Mesendoderm (in vitro differentiated cells): ENCODE results near the gene C2orf68.
A peak's percentile ranks its signal among the peaks of the same experiment; 100 is the strongest.
"Not testable (repeated sequence)": the region's sequence is repeated elsewhere in the genome, so short reads cannot be mapped to it uniquely, and the experiment has no call there.

ENCODE experiments used
- DNase-seq: peaks from one replicate; pipeline ENCODE4 v3.0.0; 2013
- H2AK5ac ChIP-seq: 2 replicates; pipeline ENCODE4 v1.6.1; 2013; ENCODE audit warnings: low read length, inconsistent platforms
- H2BK120ac ChIP-seq: 2 replicates; pipeline ENCODE4 v1.6.1; 2013; ENCODE audit warnings: low read depth, mild to moderate bottlenecking, low read length, moderate library complexity, mixed read lengths
- H2BK15ac ChIP-seq: replicated peaks from 2 replicates; pipeline ENCODE4 v1.6.1; 2013; ENCODE audit warnings: low read depth, mild to moderate bottlenecking, moderate library complexity
- H2BK5ac ChIP-seq: 2 replicates; pipeline ENCODE4 v1.6.1; 2013; ENCODE audit warnings: low read length, inconsistent platforms
- H3K18ac ChIP-seq: 2 replicates; pipeline ENCODE4 v1.6.1; 2013; ENCODE audit warnings: mild to moderate bottlenecking, low read length, mixed read lengths
- H3K23ac ChIP-seq: one replicate; pipeline ENCODE4 v1.6.1; 2013; ENCODE audit warnings: low read length
- H3K27ac ChIP-seq: 2 replicates; pipeline ENCODE4 v1.5.1; 2013; ENCODE audit warnings: low read depth, mild to moderate bottlenecking, inconsistent platforms, low read length, moderate library complexity
- H3K27me3 ChIP-seq: 2 replicates; pipeline ENCODE4 v1.6.1; 2013; ENCODE audit warnings: low read length, control low read depth, mild to moderate bottlenecking, inconsistent platforms; ENCODE audit not compliant: insufficient read depth, poor library complexity
- H3K36me3 ChIP-seq: 2 replicates; pipeline ENCODE4 v1.6.1; 2013; ENCODE audit warnings: low read length, inconsistent platforms; ENCODE audit not compliant: control insufficient read depth, insufficient read depth
- H3K4ac ChIP-seq: one replicate; pipeline ENCODE4 v1.6.1; 2013; ENCODE audit warnings: low read depth, mild to moderate bottlenecking, low read length, moderate library complexity
- H3K4me1 ChIP-seq: 2 replicates; pipeline ENCODE4 v1.6.1; 2013; ENCODE audit warnings: low read depth, low read length, inconsistent platforms; ENCODE audit not compliant: control insufficient read depth
- H3K4me2 ChIP-seq: 2 replicates; pipeline ENCODE4 v1.6.1; 2013; ENCODE audit warnings: low read length
- H3K4me3 ChIP-seq: 2 replicates; pipeline ENCODE4 v1.5.1; 2013; ENCODE audit warnings: mild to moderate bottlenecking, low read length
- H3K56ac ChIP-seq: one replicate; pipeline ENCODE4 v1.6.1; 2013; ENCODE audit warnings: low read length
- H3K79me1 ChIP-seq: 2 replicates; pipeline ENCODE4 v1.6.1; 2013; ENCODE audit warnings: low read length, inconsistent platforms
- H3K79me2 ChIP-seq: 2 replicates; pipeline ENCODE4 v1.6.1; 2013; ENCODE audit warnings: mild to moderate bottlenecking, low read length; ENCODE audit not compliant: control insufficient read depth, insufficient read depth
- H3K9ac ChIP-seq: 2 replicates; pipeline ENCODE4 v1.6.1; 2013; ENCODE audit warnings: low read length, inconsistent platforms
- H4K5ac ChIP-seq: one replicate; pipeline ENCODE4 v1.6.1; 2013; ENCODE audit warnings: low read length
- H4K8ac ChIP-seq: one replicate; pipeline ENCODE4 v1.6.1; 2013; ENCODE audit warnings: low read depth, mild to moderate bottlenecking, control low read depth, low read length, moderate library complexity
- WGBS: extraction: QIAGEN DNeasy Blood & Tissue Kit; methylation state at CpG from one replicate; pipeline ENCODE4 v1.1.7; 2013; ENCODE audit warnings: low lambda C conversion rate, missing lambda C conversion rate; ENCODE audit not compliant: insufficient coverage; ENCODE audit errors: extremely low coverage; 5-methylcytosine and 5-hydroxymethylcytosine counted together

The C2orf68 gene

GRCh38 chr2:85604568-85605339 is 7.1 kb downstream of the C2orf68 start:
- no peaks in the 10 kb centered on the region for H3K27me3 ChIP-seq
- no peak overlapping the region for H3K23ac ChIP-seq
- H4K5ac ChIP-seq, result no peak overlapping the region
- H3K9ac ChIP-seq, result no peak overlapping the region
- H3K18ac ChIP-seq, result no peak overlapping the region
- H3K56ac ChIP-seq, result no peak overlapping the region
- H3K4ac ChIP-seq, result no peak overlapping the region
- no peak overlapping the region for H4K8ac ChIP-seq
- H3K79me2 ChIP-seq, result peaks cover 4% of the 10 kb centered on the region
- no peak overlapping the region for H3K27ac ChIP-seq
- no CpG with 5 or more reads among the region's 6 CpGs for WGBS
- H3K4me3 ChIP-seq, result no peak overlapping the region
- no peak overlapping the region for H3K4me2 ChIP-seq
- no peak overlapping the region for H2BK15ac ChIP-seq
- peaks cover 9% of the 10 kb centered on the region for H3K36me3 ChIP-seq
- H2BK120ac ChIP-seq, result no peak overlapping the region
- no peak overlapping the region for H2BK5ac ChIP-seq
- DNase-seq, result no peak
- H3K4me1 ChIP-seq, result peaks cover 4% of the 10 kb centered on the region
- H3K79me1 ChIP-seq, result peaks cover 20% of the 10 kb centered on the region
- H2AK5ac ChIP-seq, result no peak overlapping the region

DNA sequence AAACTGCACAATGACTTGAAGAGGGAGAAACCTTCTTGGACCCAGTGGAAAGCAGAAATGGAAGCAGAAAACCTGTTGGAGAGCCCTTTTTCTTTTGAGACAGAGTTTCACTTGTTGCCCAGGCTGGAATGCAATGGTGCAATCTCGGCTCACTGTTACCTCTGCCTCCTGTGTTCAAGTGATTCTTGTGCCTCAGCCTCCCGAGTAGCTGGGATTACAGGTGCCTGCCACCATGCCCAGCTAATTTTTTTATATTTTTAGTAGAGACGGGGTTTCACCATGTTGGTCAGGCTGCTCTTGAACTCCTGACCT is 7.8 kb downstream of the C2orf68 start:
- H3K27me3 ChIP-seq, H3K23ac ChIP-seq, H3K18ac ChIP-seq, H3K79me2 ChIP-seq, H3K4me3 ChIP-seq, H2AK5ac ChIP-seq, H3K4ac ChIP-seq, H3K27ac ChIP-seq, H4K5ac ChIP-seq, H2BK120ac ChIP-seq, H4K8ac ChIP-seq, H3K4me1 ChIP-seq, DNase-seq, H2BK15ac ChIP-seq, H3K9ac ChIP-seq, H3K56ac ChIP-seq, H3K36me3 ChIP-seq, H2BK5ac ChIP-seq, H3K4me2 ChIP-seq: not testable (repeated sequence)
- peaks cover 19% of the 10 kb centered on the region for H3K79me1 ChIP-seq
- no CpG with 5 or more reads among the region's 3 CpGs for WGBS

DNA sequence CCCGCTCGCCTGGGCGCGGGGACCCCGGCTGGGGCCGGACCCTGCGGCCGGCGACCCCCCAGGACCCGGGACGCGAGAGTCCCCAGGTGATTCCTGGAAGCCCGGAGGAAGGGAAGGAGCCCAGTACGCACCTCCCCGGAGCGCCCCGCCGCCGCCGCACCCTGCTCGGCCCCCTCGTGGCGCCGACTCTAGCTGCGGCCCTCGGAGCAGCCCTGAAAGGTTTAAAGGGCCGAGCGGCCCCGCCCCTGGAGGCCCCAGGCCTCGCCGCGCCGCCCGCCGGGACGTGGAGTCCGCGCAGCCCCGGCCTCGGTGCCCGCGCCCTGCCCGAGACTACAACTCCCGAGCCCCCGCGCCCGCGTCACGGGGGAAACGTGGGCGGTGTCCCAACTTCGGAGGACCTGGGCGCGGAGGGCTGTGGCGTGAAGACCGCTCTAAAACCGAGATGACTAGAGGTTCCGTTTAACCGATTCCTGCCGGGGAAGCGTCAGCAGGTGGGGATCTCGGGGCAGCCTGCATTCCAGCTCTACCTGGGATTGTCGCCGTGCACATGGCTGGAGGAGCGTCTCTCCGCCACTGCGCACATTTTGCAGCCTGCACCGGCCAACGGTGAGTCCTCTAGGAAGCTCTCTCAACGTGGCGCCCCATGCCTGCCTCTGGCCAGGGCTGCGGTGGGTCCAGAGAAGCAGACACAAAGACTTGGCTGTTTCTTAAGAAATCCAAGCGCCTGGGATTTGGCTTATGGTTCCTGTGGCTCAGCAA is 9.2 kb downstream of the C2orf68 start, which contains the start of gene TMEM150A:
TSS of gene TMEM150A (minus strand) at position 223 of the 759 bp plus-strand sequence. CDS start 750 bp downstream, outside the sequence.
- peak; percentile 91 for DNase-seq
- no CpG with 5 or more reads among the region's 73 CpGs for WGBS
- Histone ChIP-seq H2BK15ac (no peak within 1 kb of the TSS), H3K27me3 (no peaks in the 10 kb centered on the region), H2BK5ac (no peak within 1 kb of the TSS), H3K4ac (peak within 1 kb of the TSS; percentile 2), H2BK120ac (no peak within 1 kb of the TSS), H3K4me3 (peak within 1 kb of the TSS; percentile 91), H3K23ac (peak within 1 kb of the TSS; percentile 76), H2AK5ac (no peak within 1 kb of the TSS), H3K79me2 (peaks cover 4% of the 10 kb centered on the region), H3K27ac (peak within 1 kb of the TSS; percentile 43), H3K79me1 (peaks cover 13% of the 10 kb centered on the region), H3K4me2 (peak within 1 kb of the TSS; percentile 92), H4K5ac (no peak within 1 kb of the TSS), H3K18ac (peak within 1 kb of the TSS; percentile 57), H3K56ac (peak within 1 kb of the TSS; percentile 98), H3K36me3 (peaks cover 4% of the 10 kb centered on the region), H4K8ac (no peak within 1 kb of the TSS), H3K9ac (peak within 1 kb of the TSS; percentile 92), H3K4me1 (peaks cover 4% of the 10 kb centered on the region)

- Histone ChIP-seq H3K79me2 (peaks cover 6% of the 10 kb centered on the region), H2BK5ac (no peak overlapping the region), H4K5ac (no peak overlapping the region), H3K4me1 (peaks cover 4% of the 10 kb centered on the region), H3K79me1 (peaks cover 18% of the 10 kb centered on the region), H3K4me3 (peak overlapping the region; percentile 67), H3K27me3 (no peaks in the 10 kb centered on the region), H4K8ac (no peak overlapping the region), H3K4me2 (peak overlapping the region; percentile 92), H3K4ac (no peak overlapping the region), H3K23ac (no peak overlapping the region), H2BK120ac (no peak overlapping the region), H2AK5ac (no peak overlapping the region), H2BK15ac (no peak overlapping the region), H3K18ac (peak overlapping the region; percentile 6), H3K9ac (peak overlapping the region; percentile 92), H3K56ac (peak overlapping the region; percentile 98), H3K36me3 (peaks cover 8% of the 10 kb centered on the region), H3K27ac (no peak overlapping the region)
- no CpG with 5 or more reads among the region's 36 CpGs for WGBS
- DNase-seq, result peak; percentile 44
Observed at GRCh38 chr2:85601771-85602475, 9.9 kb downstream of the C2orf68 start.

DNA sequence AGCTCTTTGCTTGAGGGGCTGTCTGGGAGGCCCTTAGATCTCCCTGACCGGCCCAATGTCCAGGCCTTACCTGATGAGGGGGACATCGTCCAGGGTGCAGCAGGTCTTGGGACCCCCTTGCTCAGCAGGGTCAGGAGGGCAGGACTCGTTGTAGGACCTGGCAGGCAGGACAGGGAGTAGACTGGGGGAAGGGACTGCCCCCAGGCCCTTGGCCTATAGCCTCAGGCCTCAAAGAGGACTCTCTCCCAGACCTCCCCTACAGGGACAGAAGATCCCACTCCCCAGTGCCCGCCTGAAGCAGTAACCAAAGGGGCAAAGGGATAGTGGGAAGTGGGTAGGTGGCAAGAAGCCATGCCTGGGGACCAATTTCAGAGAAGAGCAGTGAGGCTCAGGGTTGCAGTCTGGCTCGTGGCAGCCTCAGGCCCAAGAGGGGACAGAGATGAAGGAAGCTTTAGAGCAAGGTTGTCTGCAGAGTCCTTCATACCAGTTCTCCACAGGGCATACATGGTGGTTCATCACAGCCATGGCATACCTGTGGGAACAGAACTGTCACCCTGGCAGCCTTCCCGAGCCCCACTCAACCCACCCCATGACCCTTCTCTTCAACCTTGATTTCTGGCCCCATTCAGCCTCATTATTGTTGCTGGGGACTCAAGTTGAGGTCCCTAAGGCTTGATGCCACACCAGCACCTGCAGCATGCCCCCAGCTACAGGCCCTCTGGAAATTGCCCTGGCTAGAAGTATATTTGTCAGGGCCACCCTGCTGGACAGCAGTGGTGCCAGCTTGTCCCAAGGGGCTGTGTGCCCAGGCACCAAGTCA is 10.7 kb downstream of the C2orf68 start:
- H2BK15ac ChIP-seq, result no peak overlapping the region
- no peak overlapping the region for H2BK120ac ChIP-seq
- no peak for DNase-seq
- WGBS, result no CpG with 5 or more reads among the region's 6 CpGs
- peak overlapping the region; percentile 98 for H3K56ac ChIP-seq
- H3K79me2 ChIP-seq, result peaks cover 14% of the 10 kb centered on the region
- H2AK5ac ChIP-seq, result no peak overlapping the region
- no peak overlapping the region for H3K23ac ChIP-seq
- no peak overlapping the region for H3K4me3 ChIP-seq
- no peak overlapping the region for H4K8ac ChIP-seq
- H4K5ac ChIP-seq, result no peak overlapping the region
- H2BK5ac ChIP-seq, result no peak overlapping the region
- peaks cover 4% of the 10 kb centered on the region for H3K4me1 ChIP-seq
- H3K27me3 ChIP-seq, result no peaks in the 10 kb centered on the region
- no peak overlapping the region for H3K18ac ChIP-seq
- no peak overlapping the region for H3K4ac ChIP-seq
- H3K9ac ChIP-seq, result peak overlapping the region; percentile 92
- no peak overlapping the region for H3K27ac ChIP-seq
- H3K36me3 ChIP-seq, result peaks cover 10% of the 10 kb centered on the region
- peaks cover 24% of the 10 kb centered on the region for H3K79me1 ChIP-seq
- H3K4me2 ChIP-seq, result no peak overlapping the region
